ENCODE measurements around the gene PPP6R2. TPM values are rescaled to one million over a fixed set of nuclear protein-coding genes. Genes with fewer than 3 reads are reported as not detected.

PPP6R2 gene
- total RNA-seq, 4 donors from 2014 or later, result 23.8 to 86.3 (median 37.0) TPM

DNA sequence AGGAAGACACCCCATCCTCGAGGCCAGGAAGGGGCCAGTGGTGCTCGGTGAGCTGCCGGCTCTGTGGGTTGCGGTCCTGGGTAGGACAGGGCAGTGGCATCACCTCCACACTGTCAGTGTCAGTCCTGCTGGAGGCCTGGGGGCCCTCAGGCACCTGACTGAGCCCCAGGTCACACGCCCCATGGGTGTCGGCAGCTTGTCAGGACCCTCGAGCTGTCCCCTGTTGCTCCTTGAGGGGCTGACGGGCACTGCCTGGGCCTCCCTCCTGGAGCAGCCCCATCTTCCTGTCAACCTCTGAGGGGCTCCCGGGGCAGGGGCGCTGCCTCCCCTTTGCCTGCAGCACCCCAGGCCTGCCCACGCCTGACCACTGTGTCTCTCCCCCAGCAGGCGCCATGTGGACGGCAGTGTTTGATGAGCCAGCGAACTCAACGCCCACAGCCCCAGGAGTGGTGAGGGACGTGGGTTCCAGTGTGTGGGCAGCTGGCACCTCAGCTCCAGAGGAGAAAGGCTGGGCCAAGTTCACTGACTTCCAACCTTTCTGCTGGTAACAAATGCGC, 96.3 kb downstream of the PPP6R2 start:
- TF ChIP-seq, protein P1, sequence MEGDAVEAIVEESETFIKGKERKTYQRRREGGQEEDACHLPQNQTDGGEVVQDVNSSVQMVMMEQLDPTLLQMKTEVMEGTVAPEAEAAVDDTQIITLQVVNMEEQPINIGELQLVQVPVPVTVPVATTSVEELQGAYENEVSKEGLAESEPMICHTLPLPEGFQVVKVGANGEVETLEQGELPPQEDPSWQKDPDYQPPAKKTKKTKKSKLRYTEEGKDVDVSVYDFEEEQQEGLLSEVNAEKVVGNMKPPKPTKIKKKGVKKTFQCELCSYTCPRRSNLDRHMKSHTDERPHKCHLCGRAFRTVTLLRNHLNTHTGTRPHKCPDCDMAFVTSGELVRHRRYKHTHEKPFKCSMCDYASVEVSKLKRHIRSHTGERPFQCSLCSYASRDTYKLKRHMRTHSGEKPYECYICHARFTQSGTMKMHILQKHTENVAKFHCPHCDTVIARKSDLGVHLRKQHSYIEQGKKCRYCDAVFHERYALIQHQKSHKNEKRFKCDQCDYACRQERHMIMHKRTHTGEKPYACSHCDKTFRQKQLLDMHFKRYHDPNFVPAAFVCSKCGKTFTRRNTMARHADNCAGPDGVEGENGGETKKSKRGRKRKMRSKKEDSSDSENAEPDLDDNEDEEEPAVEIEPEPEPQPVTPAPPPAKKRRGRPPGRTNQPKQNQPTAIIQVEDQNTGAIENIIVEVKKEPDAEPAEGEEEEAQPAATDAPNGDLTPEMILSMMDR (IDR thresholded peaks at IDR 0.05; ENCODE audit: low read depth), result no peak

DNA sequence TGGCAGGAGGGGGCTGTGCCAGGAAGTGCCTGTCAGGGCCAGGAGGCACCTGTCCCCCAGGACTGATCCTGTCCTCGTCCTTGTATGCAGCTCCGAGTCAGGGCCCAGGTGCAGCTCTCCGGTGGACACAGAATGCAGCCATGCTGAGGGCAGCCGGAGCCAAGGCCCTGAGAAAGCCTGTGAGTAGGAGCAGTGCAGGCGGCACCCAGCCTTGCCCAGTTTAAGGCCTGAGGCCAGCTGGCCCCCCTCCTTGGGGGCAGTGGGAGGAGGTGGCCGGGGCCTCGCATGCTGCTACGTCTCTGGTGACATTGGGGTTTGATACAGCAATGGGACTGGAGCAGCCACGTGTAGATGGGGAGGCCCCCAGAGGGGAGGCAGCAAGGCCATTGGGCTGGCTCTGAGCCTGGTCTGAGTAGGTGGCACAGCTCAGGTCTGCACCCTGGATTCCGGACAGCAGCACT, 96.8 kb downstream of the PPP6R2 start:
- TF ChIP-seq, protein P1 (IDR thresholded peaks at IDR 0.05; ENCODE audit: low read depth), result no peak

DNA sequence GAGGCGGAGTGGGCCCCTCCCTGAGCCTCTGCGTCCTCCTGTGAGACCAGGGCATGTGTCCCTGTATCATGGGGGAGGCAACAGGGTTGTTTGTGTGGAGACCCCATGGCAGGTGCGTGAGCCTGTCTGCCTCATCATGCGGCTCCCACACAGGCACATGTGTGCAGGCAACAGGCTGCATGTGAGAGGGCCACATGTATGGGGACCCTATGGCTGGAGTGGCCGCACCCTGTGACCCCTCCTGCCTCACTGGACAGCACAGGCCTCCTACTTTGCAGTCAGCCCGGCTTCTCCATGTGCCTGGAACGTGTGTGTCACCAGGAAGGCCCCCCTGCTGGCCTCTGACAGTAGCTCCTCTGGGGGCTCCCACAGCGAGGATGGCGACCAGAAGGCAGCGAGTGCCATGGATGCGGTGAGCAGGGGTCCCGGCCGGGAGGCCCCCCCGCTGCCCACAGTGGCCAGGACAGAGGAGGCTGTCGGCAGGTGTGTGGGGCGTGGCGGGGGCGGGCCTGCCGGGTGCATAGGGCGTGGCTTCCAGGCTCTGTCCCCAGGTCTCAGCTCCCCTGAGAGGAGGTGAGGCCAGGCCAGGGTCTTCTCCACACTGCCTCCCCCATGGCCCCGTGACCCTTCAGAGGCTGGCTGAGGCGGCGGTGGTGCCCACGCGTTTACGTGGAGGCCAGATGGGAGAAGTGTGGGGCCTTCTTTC, 97.6 kb downstream of the PPP6R2 start:
- TF ChIP-seq, protein P1 (IDR thresholded peaks at IDR 0.05; ENCODE audit: low read depth), result no peak

DNA sequence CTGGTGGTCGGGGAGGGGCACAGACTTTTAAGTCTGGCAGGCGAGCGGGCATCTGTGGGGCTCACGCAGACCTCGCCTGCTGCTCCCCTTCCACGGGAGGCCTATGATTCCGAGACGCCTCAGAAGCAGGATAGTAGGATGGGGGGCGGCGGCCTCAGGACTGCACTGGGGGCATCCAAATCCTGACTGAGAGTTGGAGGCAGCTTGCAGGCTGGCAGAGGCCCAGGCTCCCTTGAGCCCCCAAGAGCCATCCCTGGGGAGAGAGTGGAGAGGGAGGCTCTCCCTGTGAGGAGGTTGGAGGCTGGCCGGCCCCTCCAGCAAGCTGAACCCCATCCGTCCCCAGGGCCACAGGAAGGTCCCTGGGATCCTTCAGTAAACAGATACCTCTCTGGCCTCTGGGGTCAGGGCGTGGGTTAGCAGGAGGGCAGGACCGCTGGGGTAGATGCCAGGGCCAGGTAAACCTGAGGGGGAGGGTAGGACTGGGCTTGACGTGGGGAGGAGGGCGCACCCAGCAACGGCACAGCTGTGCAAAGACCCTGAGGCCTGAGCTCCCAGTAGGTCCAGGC, 98.4 kb downstream of the PPP6R2 start:
- TF ChIP-seq, protein P1 (IDR thresholded peaks at IDR 0.05; ENCODE audit: low read depth), result no peak

DNA sequence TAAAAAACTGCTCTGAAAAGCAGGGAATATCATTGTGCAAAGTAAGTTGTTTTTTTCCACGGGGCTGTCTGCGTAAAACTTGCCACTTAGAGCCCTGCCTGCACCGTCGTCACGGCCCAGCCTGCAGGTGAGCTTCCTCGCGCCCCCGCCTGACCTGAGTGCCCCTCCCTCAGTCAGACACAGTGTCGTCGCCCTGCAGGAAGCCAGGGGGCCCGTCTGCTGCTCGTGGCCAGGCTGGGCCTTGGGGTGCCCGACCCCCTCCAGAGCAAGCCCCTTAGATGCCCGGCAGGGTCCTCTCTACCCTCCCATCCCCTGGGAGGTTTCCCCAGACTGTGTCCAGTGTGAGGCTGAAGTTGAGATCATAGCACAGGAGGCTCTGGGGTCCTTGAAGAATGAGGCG, 100.1 kb downstream of the PPP6R2 start:
- TF ChIP-seq, protein P1 (IDR thresholded peaks at IDR 0.05; ENCODE audit: low read depth), result no peak

DNA sequence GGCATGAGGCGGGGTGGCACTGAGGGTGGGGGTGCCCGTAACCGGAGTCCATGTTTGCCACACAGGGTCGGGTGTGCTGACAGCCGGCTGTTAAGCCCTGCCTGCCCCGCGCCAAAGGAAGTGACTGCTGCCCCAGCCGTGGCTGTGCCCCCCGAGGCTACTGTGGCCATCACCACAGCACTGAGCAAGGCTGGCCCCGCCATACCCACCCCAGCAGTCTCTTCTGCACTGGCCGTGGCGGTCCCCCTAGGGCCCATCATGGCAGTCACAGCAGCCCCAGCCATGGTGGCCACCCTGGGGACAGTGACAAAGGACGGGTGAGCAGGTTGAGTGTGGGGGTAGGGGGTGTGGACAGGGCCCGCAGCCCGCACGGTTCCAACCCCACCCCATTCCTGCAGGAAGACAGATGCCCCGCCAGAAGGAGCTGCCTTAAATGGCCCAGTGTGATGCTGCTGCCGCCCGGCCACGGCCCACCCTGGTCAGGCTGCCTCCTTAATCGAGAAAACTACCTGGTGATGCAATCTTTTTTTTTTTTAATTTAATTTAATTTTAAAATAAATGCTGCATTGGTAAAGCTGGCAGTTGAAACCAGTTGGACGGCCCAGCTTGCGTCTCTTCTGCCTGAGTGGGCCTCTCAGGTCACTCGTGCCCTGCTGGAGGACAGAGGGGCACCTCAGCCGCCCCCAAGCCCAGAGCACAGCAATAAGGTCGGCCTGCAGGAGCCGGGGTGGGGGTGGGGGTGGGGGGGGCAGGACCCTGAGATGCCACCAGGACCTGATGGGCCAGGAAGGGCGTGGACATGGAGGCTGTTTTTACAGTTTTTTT, 100.9 kb downstream of the PPP6R2 start:
- TF ChIP-seq, protein P1 (IDR thresholded peaks at IDR 0.05; ENCODE audit: low read depth), result no peak

DNA sequence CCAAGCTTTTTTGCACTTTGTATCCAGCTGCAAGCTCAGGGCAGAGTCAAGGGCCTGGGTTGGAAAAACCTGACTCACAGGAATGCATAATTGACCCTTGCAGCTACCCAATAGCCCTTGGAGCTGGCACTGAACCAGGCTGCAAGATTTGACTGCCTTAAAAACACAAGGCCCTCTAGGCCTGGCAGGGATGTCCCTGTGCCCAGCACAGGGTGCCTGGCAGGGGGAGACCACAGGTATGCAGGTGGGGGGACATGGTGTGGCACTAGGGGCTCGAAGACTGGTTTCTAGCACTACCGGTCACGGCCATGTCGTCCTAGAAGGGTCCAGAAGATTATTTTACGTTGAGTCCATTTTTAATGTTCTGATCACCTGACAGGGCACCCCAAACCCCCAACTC, 101.5 kb downstream of the PPP6R2 start:
- TF ChIP-seq, protein P1 (IDR thresholded peaks at IDR 0.05; ENCODE audit: low read depth), result no peak

All from subcutaneous adipose tissue (tissue), 4 donors.